Activated naive CD8-positive, alpha-beta T cell treated with anti-CD3 and anti-CD28 coated beads for 36 hours (primary cell): ENCODE results near the gene IMPA2. TPM values are rescaled to one million over a fixed set of nuclear protein-coding genes. Genes with fewer than 3 reads are reported as not detected.

Source experiments
- DNase-seq: peaks from one replicate; pipeline ENCODE4 v3.0.0; 2021
- H3K27ac Mint-ChIP-seq: one replicate; pipeline ENCODE4 v1.8.0; 2022; ENCODE audit warnings: mild to moderate bottlenecking, moderate library complexity, mixed read lengths
- H3K27me3 Mint-ChIP-seq: one replicate; pipeline ENCODE4 v1.8.0; 2022; ENCODE audit warnings: mild to moderate bottlenecking, mixed read lengths
- H3K36me3 Mint-ChIP-seq: one replicate; pipeline ENCODE4 v1.8.0; 2021; ENCODE audit warnings: mild to moderate bottlenecking, mixed read lengths
- H3K4me1 Mint-ChIP-seq: one replicate; pipeline ENCODE4 v1.8.0; 2021; ENCODE audit warnings: mixed read lengths
- H3K4me3 Mint-ChIP-seq: one replicate; pipeline ENCODE4 v1.8.0; 2022; ENCODE audit warnings: mild to moderate bottlenecking, moderate library complexity, mixed read lengths
- H3K9me3 Mint-ChIP-seq: one replicate; pipeline ENCODE4 v1.8.0; 2022; ENCODE audit warnings: mixed read lengths
- total RNA-seq, 2 experiments: library from RNA; stranded (reverse); gene quantifications; one replicate each; pipeline ENCODE4 v1.2.3, GENCODE V29; 2021

IMPA2 gene
- total RNA-seq, 2 experiments from 2014 or later, result 16.0 to 17.2 TPM

- Mint-ChIP-seq H3K36me3 (no peaks in the 10 kb centered on the region), H3K4me1 (no peaks in the 10 kb centered on the region), H3K4me3 (no peak overlapping the region), H3K9me3 (no peaks in the 10 kb centered on the region), H3K27ac (no peak overlapping the region), H3K27me3 (no peaks in the 10 kb centered on the region)
- DNase-seq, result no peak
Measured at GRCh38 chr18:12014521-12015415, 33.5 kb downstream of the IMPA2 start.

DNA sequence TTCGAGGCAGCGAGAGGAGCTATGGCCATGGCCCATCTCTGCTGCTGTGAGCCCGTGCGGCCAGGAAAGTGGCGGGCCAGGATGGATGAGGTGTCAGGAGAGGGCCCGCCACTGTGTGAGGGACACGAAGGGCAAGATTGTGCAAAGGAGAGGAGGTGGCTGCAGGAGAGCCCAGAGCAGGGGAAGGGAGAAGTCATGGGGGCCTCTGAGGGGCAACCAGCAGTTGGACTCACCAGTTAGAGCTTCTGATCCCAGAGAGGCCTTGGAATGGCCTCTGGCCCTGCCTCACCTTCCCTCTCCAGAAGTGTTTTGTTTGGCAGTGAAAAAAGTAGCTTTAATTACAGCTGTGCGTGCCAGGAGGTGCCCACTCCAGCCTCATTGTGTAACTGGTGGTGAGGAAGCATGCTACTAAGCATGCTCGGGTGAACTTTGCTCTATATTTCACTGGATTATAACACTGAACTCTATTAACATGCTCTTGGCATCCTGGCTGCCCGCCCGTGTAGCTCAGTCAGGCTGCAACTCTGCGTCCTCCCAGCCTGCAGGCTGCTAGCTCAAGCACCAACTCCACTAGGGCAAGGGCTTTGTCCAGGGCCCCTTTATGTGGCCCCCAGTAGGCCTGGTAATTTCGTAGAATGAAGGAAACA, 34.2 kb downstream of the IMPA2 start:
- no peak overlapping the region for H3K4me3 Mint-ChIP-seq
- H3K36me3 Mint-ChIP-seq, result no peaks in the 10 kb centered on the region
- H3K27ac Mint-ChIP-seq, result no peak overlapping the region
- no peaks in the 10 kb centered on the region for H3K27me3 Mint-ChIP-seq
- H3K9me3 Mint-ChIP-seq, result no peaks in the 10 kb centered on the region
- no peaks in the 10 kb centered on the region for H3K4me1 Mint-ChIP-seq
- no peak for DNase-seq

- Mint-ChIP-seq H3K9me3 (no peaks in the 10 kb centered on the region), H3K36me3 (no peaks in the 10 kb centered on the region), H3K4me1 (no peaks in the 10 kb centered on the region), H3K27ac (peak overlapping the region; percentile 43), H3K27me3 (no peaks in the 10 kb centered on the region), H3K4me3 (no peak overlapping the region)
- no peak for DNase-seq
Measured at GRCh38 chr18:12017081-12017480, 35.8 kb downstream of the IMPA2 start.

- no peaks in the 10 kb centered on the region for H3K36me3 Mint-ChIP-seq
- H3K9me3 Mint-ChIP-seq, result no peaks in the 10 kb centered on the region
- H3K4me3 Mint-ChIP-seq, result no peak overlapping the region
- no peaks in the 10 kb centered on the region for H3K4me1 Mint-ChIP-seq
- H3K27me3 Mint-ChIP-seq, result no peaks in the 10 kb centered on the region
- DNase-seq, result no peak
- H3K27ac Mint-ChIP-seq, result no peak overlapping the region
Measured at GRCh38 chr18:12018861-12019260, 37.6 kb downstream of the IMPA2 start.

GRCh38 chr18:12021077-12021476, 39.8 kb downstream of the IMPA2 start:
- H3K36me3 Mint-ChIP-seq, result no peaks in the 10 kb centered on the region
- H3K4me1 Mint-ChIP-seq, result no peaks in the 10 kb centered on the region
- no peaks in the 10 kb centered on the region for H3K9me3 Mint-ChIP-seq
- DNase-seq, result no peak
- no peak overlapping the region for H3K27ac Mint-ChIP-seq
- no peaks in the 10 kb centered on the region for H3K27me3 Mint-ChIP-seq
- H3K4me3 Mint-ChIP-seq, result no peak overlapping the region

GRCh38 chr18:12021596-12021995, 40.3 kb downstream of the IMPA2 start:
- no peak for DNase-seq
- H3K27me3 Mint-ChIP-seq, result no peaks in the 10 kb centered on the region
- H3K36me3 Mint-ChIP-seq, result no peaks in the 10 kb centered on the region
- H3K27ac Mint-ChIP-seq, result no peak overlapping the region
- H3K9me3 Mint-ChIP-seq, result no peaks in the 10 kb centered on the region
- no peaks in the 10 kb centered on the region for H3K4me1 Mint-ChIP-seq
- H3K4me3 Mint-ChIP-seq, result no peak overlapping the region

DNA sequence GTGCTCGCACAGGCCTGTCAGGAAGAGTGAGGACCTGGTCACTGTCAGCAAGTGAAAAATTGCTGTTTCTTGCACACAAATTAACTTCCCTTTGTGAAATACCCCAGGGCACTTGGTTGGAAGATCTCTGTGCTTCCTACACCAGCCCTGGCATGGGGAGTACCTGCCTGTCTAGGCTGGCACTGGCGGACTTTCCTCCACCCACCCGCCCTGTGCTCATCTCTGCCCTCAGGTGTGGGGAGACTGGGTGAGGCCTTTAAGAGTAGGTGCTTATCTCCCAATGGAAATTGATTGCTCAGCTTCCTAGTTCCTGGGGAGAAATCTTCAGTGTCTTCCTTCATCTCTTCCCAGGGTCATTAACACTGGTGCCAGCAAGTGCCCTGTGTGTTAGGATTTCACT, 42.1 kb downstream of the IMPA2 start:
- H3K36me3 Mint-ChIP-seq, result no peaks in the 10 kb centered on the region
- no peaks in the 10 kb centered on the region for H3K4me1 Mint-ChIP-seq
- no peaks in the 10 kb centered on the region for H3K9me3 Mint-ChIP-seq
- H3K27me3 Mint-ChIP-seq, result no peaks in the 10 kb centered on the region
- no peak for DNase-seq
- H3K27ac Mint-ChIP-seq, result no peak overlapping the region
- no peak overlapping the region for H3K4me3 Mint-ChIP-seq

DNA sequence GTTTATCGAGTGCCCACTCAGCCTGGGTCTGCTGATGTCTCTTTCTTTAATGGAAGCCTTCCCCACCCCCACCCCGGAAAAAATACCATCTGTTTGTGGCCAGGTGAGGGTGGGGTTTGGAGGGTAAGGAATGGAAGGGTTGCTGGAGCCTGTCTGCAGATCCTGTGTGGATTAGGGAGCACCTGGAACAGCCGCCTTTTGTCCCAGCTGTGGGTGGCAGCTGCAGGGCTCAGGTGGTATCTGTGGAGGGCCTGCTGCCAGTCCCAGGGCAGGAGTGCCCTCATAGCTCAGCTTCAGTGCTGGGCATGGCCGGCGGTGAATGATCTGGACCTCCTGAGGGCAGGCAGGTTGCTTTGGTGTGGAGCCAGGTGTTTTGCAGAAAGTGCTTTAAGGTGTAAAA, 45.3 kb downstream of the IMPA2 start:
- no peaks in the 10 kb centered on the region for H3K9me3 Mint-ChIP-seq
- DNase-seq, result no peak
- H3K27ac Mint-ChIP-seq, result no peak overlapping the region
- no peaks in the 10 kb centered on the region for H3K36me3 Mint-ChIP-seq
- no peaks in the 10 kb centered on the region for H3K4me1 Mint-ChIP-seq
- H3K4me3 Mint-ChIP-seq, result no peak overlapping the region
- no peaks in the 10 kb centered on the region for H3K27me3 Mint-ChIP-seq

- H3K4me1 Mint-ChIP-seq, result no peaks in the 10 kb centered on the region
- no peak overlapping the region for H3K4me3 Mint-ChIP-seq
- no peak for DNase-seq
- no peak overlapping the region for H3K27ac Mint-ChIP-seq
- H3K36me3 Mint-ChIP-seq, result no peaks in the 10 kb centered on the region
- H3K27me3 Mint-ChIP-seq, result no peaks in the 10 kb centered on the region
- H3K9me3 Mint-ChIP-seq, result no peaks in the 10 kb centered on the region
Measured at GRCh38 chr18:12027046-12027445, 45.7 kb downstream of the IMPA2 start.

DNA sequence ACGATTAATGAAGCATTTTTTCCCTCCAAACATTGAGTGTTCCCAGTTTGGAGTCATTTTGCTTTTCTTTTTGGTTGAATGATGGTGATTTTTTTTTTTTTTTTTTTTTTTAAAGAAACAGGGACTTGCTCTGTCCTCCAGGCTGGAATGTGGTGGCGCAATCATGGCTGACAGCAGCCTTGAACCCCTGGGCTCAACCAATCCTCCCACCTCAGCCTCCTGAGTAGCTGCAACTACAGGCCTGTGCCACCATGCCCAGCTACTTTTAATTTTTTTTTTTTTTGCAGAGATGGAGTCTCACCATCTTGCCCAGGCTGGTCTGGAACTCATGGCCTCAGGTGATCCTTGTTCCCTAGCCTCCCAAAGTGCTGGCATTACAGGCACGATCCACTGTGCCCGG, 46.2 kb downstream of the IMPA2 start:
- Mint-ChIP-seq H3K9me3 (no peaks in the 10 kb centered on the region), H3K36me3 (no peaks in the 10 kb centered on the region), H3K27me3 (no peaks in the 10 kb centered on the region), H3K4me3 (no peak overlapping the region), H3K27ac (no peak overlapping the region), H3K4me1 (no peaks in the 10 kb centered on the region)
- no peak for DNase-seq

DNA sequence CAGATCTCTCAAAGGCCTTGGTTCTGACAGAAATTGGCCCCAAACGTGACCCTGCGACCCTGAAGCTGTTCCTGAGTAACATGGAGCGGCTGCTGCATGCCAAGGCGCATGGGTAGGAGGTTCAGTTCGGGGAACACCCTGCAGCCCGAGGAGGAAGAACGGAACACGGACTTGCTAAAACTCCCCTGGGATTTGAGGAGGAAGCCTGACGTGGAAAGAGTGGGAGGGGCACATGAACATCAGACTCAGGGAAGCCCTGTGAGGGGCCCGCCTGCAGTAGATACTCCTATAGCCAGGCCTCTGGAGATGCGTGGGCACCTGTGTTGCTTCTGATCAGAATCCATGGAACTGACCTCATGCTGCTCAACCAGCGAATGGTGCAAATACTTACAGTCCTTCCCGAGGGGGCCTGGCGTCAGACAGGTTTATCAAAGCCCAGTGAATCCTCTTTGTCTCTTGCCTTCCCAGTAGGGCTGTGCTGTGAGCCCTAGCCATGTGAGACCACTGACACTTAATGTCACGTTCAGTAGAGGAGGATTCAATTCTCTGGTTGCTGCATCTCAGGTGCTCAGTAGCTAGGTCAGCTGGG, 46.8 kb downstream of the IMPA2 start:
- Mint-ChIP-seq H3K27ac (no peak overlapping the region), H3K4me1 (no peaks in the 10 kb centered on the region), H3K9me3 (no peaks in the 10 kb centered on the region), H3K4me3 (no peak overlapping the region), H3K27me3 (no peaks in the 10 kb centered on the region), H3K36me3 (no peaks in the 10 kb centered on the region)
- no peak for DNase-seq

GRCh38 chr18:12028674-12029073, 47.4 kb downstream of the IMPA2 start:
- Mint-ChIP-seq H3K4me3 (no peak overlapping the region), H3K9me3 (no peaks in the 10 kb centered on the region), H3K27me3 (no peaks in the 10 kb centered on the region), H3K36me3 (no peaks in the 10 kb centered on the region), H3K27ac (no peak overlapping the region), H3K4me1 (no peaks in the 10 kb centered on the region)
- no peak for DNase-seq

- no peaks in the 10 kb centered on the region for H3K36me3 Mint-ChIP-seq
Measured at GRCh38 chr18:12029786-12030584, 48.7 kb downstream of the IMPA2 start.

DNA sequence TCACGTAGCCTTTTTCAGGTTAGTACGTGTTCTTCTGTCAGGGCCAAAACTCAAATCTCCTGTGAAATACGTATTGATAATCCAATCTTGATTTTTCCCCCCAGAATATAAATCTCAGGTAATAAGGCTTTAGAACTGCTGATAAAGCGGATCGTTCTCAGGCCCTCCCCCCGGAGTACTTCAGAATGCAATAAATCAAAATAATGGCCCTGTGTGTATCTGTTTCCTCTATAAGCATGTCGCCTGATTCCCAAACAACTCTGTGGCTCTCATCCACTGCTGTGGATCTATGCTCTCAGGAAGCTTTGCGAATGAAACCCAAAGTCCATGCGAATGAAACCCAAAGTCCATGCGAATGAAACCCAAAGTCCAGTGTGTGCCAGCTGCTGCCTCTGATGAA, 49.4 kb downstream of the IMPA2 start:
- Mint-ChIP-seq H3K36me3 (no peaks in the 10 kb centered on the region), H3K4me1 (no peaks in the 10 kb centered on the region), H3K27ac (no peak overlapping the region)

More at GRCh38 chr18:12029786-12030584, 48.7 kb downstream of the IMPA2 start:
- Mint-ChIP-seq H3K4me1 (no peaks in the 10 kb centered on the region), H3K27me3 (no peaks in the 10 kb centered on the region), H3K4me3 (no peak overlapping the region), H3K9me3 (no peaks in the 10 kb centered on the region), H3K27ac (no peak overlapping the region)
- DNase-seq, result no peak

GRCh38 chr18:12031181-12031580, 49.9 kb downstream of the IMPA2 start:
- Mint-ChIP-seq H3K36me3 (no peaks in the 10 kb centered on the region), H3K9me3 (no peaks in the 10 kb centered on the region), H3K4me1 (no peaks in the 10 kb centered on the region), H3K4me3 (no peak overlapping the region), H3K27me3 (no peaks in the 10 kb centered on the region), H3K27ac (no peak overlapping the region)
- DNase-seq, result no peak

More for the DNA sequence above, 49.4 kb downstream of the IMPA2 start:
- H3K9me3 Mint-ChIP-seq, result no peaks in the 10 kb centered on the region
- no peaks in the 10 kb centered on the region for H3K27me3 Mint-ChIP-seq
- H3K4me3 Mint-ChIP-seq, result no peak overlapping the region
- DNase-seq, result no peak
